GM19395 (cell line): ENCODE results near the gene PTCD3.
A peak's percentile ranks its signal among the peaks of the same experiment; 100 is the strongest.

ENCODE experiments used
- ATAC-seq: cut with Tn5 transposase; IDR thresholded peaks from one replicate; pipeline ENCODE4 v1.9.1; 2021; ENCODE audit warnings: mild to moderate bottlenecking, moderate library complexity; ENCODE audit not compliant: unreplicated experiment

Gene PTCD3

GRCh38 chr2:86105969-86106945, at the start of gene PTCD3:
TSS of gene PTCD3 (plus strand) at chr2:86106235. CDS start at chr2:86106248, 13 bp downstream.
- peak; percentile 94 for ATAC-seq

GRCh38 chr2:86056590-86057331, 49.3 kb upstream of the PTCD3 start:
- ATAC-seq = no peak

GRCh38 chr2:86062043-86062442, 44.0 kb upstream of the PTCD3 start:
- ATAC-seq = no peak

- no peak for ATAC-seq
Observed at GRCh38 chr2:86064006-86064405, 42.0 kb upstream of the PTCD3 start.

- ATAC-seq = no peak
Observed at GRCh38 chr2:86065512-86065911, 40.5 kb upstream of the PTCD3 start.

- no peak for ATAC-seq
Observed at GRCh38 chr2:86066007-86066578, 39.9 kb upstream of the PTCD3 start.

GRCh38 chr2:86066915-86067314, 39.1 kb upstream of the PTCD3 start:
- ATAC-seq = no peak

- no peak for ATAC-seq
Observed at GRCh38 chr2:86068136-86068588, 37.9 kb upstream of the PTCD3 start.

- no peak for ATAC-seq
Observed at GRCh38 chr2:86068648-86069047, 37.4 kb upstream of the PTCD3 start.

GRCh38 chr2:86069091-86069685, 36.8 kb upstream of the PTCD3 start:
- ATAC-seq = no peak

- ATAC-seq = no peak
Observed at GRCh38 chr2:86069783-86070339, 36.2 kb upstream of the PTCD3 start.

- no peak for ATAC-seq
Observed at GRCh38 chr2:86070868-86071267, 35.2 kb upstream of the PTCD3 start.

GRCh38 chr2:86072271-86072858, 33.7 kb upstream of the PTCD3 start:
- peak; percentile 75 for ATAC-seq

GRCh38 chr2:86073225-86073624, 32.8 kb upstream of the PTCD3 start:
- no peak for ATAC-seq

GRCh38 chr2:86074256-86074655, 31.8 kb upstream of the PTCD3 start:
- ATAC-seq = no peak

- ATAC-seq = no peak
Observed at GRCh38 chr2:86074811-86075210, 31.2 kb upstream of the PTCD3 start.

GRCh38 chr2:86075886-86076285, 30.1 kb upstream of the PTCD3 start:
- no peak for ATAC-seq

GRCh38 chr2:86078774-86079545, 27.1 kb upstream of the PTCD3 start:
- ATAC-seq = no peak
